Fibroblast of lung (primary cell): Measurements from ENCODE around the gene YWHAH. TPM values are rescaled to one million over a fixed set of nuclear protein-coding genes. Genes with fewer than 3 reads are reported as not detected.

Experiments used
- DNase-seq, 2 donors: peaks; one replicate each; pipeline versions ENCODE4 v3.0.0 to v3.0.0-alpha.2; 2010; ENCODE audit warnings: low read depth in 2 of 2
- H2AFZ ChIP-seq: 2 replicates; pipeline ENCODE4 v1.5.1; 2012; ENCODE audit warnings: low read length, control low read depth, inconsistent platforms
- H3K27ac ChIP-seq: 2 replicates; pipeline ENCODE4 v1.5.1; 2011; ENCODE audit warnings: low read length, control low read depth; ENCODE audit not compliant: insufficient read depth
- H3K27me3 ChIP-seq: 2 replicates; pipeline ENCODE4 v1.5.1; 2011; ENCODE audit warnings: mild to moderate bottlenecking, low read length; ENCODE audit not compliant: control insufficient read depth, insufficient read depth
- H3K36me3 ChIP-seq: 2 replicates; pipeline ENCODE4 v1.5.1; 2011; ENCODE audit warnings: low read length; ENCODE audit not compliant: control insufficient read depth, insufficient read depth
- H3K4me1 ChIP-seq: 2 replicates; pipeline ENCODE4 v1.5.1; 2011; ENCODE audit warnings: low read length; ENCODE audit not compliant: control insufficient read depth, insufficient read depth; ENCODE audit errors: extremely low read depth
- H3K4me2 ChIP-seq: 2 replicates; pipeline ENCODE4 v1.5.1; 2011; ENCODE audit warnings: low read length, control low read depth; ENCODE audit not compliant: insufficient read depth; ENCODE audit errors: extremely low read depth
- H3K4me3 ChIP-seq, 4 experiments: fragments of 200-600 bp in 1 of 4; sonication (generic) in 1 of 4; replicated peaks in 1 of 4; 2 replicates each; pipeline ENCODE4 v1.5.1; 2011 to 2016; ENCODE audit warnings: low read length in 4 of 4, low read depth in 3 of 4, mild to moderate bottlenecking in 3 of 4, control low read depth in 2 of 4, inconsistent platforms in 1 of 4, mixed read lengths in 1 of 4; ENCODE audit not compliant: insufficient read depth in 1 of 4; ENCODE audit errors: control extremely low read depth in 1 of 4
- H3K79me2 ChIP-seq: 2 replicates; pipeline ENCODE4 v1.5.1; 2012; ENCODE audit warnings: mild to moderate bottlenecking, low read length, inconsistent platforms; ENCODE audit not compliant: control insufficient read depth, insufficient read depth
- H3K9ac ChIP-seq: 2 replicates; pipeline ENCODE4 v1.5.1; 2011; ENCODE audit warnings: mild to moderate bottlenecking, low read length, control low read depth; ENCODE audit not compliant: insufficient read depth
- H3K9me3 ChIP-seq: 2 replicates; pipeline ENCODE4 v1.5.1; 2012; ENCODE audit warnings: low read depth, low read length; ENCODE audit not compliant: control insufficient read depth, insufficient read depth
- H4K20me1 ChIP-seq: 2 replicates; pipeline ENCODE4 v1.5.1; 2011; ENCODE audit warnings: low read length; ENCODE audit not compliant: control insufficient read depth, insufficient read depth; ENCODE audit errors: extremely low read depth
- EZH2 ChIP-seq: IDR thresholded peaks from 2 replicates; pipeline ENCODE4 v1.5.1; 2012; ENCODE audit warnings: low read length, control low read depth, mild to moderate bottlenecking; ENCODE audit errors: missing control alignments
- polyA plus RNA-seq, 2 donors: library from polyadenylated mRNA; depleted of rRNA in 1 of 2; stranded (reverse) in 1 of 2; unstranded in 1 of 2; fragments of >200 nt; gene quantifications; 2 replicates each; pipeline ENCODE4 v1.2.1, GENCODE V29; 2011 to 2012; ENCODE audit warnings: missing spikeins in 1 of 2
- total RNA-seq: library from RNA; depleted of rRNA; stranded (reverse); fragments of >200 nt; gene quantifications from 2 replicates; pipeline ENCODE4 v1.2.1, GENCODE V29; 2014
- TF ChIP-seq, protein P1 (sequence below), 2 donors: IDR thresholded peaks in 1 of 2; conservative IDR thresholded peaks in 1 of 2; 1 replicate in 1 of 2; 2 replicates in 1 of 2; pipeline ENCODE4 v1.5.1; 2011 to 2012; ENCODE audit warnings: low read length in 2 of 2, control low read depth in 1 of 2, inconsistent platforms in 1 of 2, low read depth in 1 of 2, mild to moderate bottlenecking in 1 of 2

YWHAH gene
- total and polyA plus RNA-seq, 2 donors (not counting 1 experiment from before 2014, with no cell fraction given), result 77.5 to 250 TPM

DNA sequence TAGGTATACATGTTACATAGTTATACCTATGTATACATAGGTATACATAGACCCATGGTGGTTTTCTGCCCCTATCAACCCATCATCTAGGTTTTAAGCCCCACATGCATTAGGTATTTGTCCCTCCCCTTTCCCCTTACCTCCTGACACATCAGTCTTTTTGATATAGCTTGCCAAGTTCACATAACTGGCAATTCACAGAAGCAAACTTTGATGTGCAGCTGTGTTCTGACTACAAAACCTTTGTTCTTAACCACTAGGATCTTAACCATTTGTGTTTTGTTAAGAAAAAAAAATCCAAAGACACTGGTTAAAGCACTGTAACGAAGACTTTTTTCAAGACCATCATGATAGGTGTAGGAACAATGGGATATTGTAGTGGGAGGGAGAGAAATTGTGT is 55.8 kb downstream of the YWHAH start:
- H2AFZ ChIP-seq, result no peak overlapping the region
- H3K27ac ChIP-seq, result no peak overlapping the region
- no peaks in the 10 kb centered on the region for H3K79me2 ChIP-seq
- H3K4me2 ChIP-seq, result no peak overlapping the region
- no peaks in the 10 kb centered on the region for H4K20me1 ChIP-seq
- H3K4me3 ChIP-seq, result no peak overlapping the region
- no peak overlapping the region for H3K9ac ChIP-seq
- no peak for DNase-seq
- no peaks in the 10 kb centered on the region for H3K27me3 ChIP-seq
- TF ChIP-seq EZH2, result no peak
- TF ChIP-seq, protein P1, sequence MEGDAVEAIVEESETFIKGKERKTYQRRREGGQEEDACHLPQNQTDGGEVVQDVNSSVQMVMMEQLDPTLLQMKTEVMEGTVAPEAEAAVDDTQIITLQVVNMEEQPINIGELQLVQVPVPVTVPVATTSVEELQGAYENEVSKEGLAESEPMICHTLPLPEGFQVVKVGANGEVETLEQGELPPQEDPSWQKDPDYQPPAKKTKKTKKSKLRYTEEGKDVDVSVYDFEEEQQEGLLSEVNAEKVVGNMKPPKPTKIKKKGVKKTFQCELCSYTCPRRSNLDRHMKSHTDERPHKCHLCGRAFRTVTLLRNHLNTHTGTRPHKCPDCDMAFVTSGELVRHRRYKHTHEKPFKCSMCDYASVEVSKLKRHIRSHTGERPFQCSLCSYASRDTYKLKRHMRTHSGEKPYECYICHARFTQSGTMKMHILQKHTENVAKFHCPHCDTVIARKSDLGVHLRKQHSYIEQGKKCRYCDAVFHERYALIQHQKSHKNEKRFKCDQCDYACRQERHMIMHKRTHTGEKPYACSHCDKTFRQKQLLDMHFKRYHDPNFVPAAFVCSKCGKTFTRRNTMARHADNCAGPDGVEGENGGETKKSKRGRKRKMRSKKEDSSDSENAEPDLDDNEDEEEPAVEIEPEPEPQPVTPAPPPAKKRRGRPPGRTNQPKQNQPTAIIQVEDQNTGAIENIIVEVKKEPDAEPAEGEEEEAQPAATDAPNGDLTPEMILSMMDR (conservative IDR thresholded peaks at IDR 0.05 in 1 of 2, IDR thresholded peaks at IDR 0.05 in 1 of 2; ENCODE audit: low read depth in 1 of 2, low read length in 2 of 2), result no peak
- H3K36me3 ChIP-seq, result no peaks in the 10 kb centered on the region
- no peaks in the 10 kb centered on the region for H3K4me1 ChIP-seq
- H3K9me3 ChIP-seq, result no peaks in the 10 kb centered on the region

DNA sequence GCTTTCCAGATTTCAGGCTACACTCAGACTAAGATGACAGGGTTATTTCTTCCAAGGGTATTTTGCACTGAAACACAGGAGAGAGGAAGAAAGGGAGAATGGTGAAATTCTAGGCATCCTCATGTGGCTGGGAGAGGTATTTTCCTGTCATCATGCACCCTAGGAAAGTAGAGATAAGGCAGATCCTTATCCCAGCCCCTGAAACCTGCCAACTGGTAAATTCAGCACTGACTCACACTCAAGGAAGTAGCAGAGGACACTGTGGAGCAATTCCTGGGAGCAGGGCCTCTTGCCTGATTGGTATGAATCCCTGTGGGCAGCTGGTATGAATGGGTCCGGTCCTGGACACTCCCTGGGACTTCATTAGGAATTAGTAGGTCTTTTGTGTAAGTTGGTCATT is 61.1 kb downstream of the YWHAH start:
- no peak overlapping the region for H2AFZ ChIP-seq
- H3K4me3 ChIP-seq, result no peak overlapping the region
- TF ChIP-seq, protein P1 (conservative IDR thresholded peaks at IDR 0.05 in 1 of 2, IDR thresholded peaks at IDR 0.05 in 1 of 2; ENCODE audit: low read depth in 1 of 2, low read length in 2 of 2), result no peak
- TF ChIP-seq EZH2, result no peak
- H3K27ac ChIP-seq, result no peak overlapping the region
- no peaks in the 10 kb centered on the region for H4K20me1 ChIP-seq
- H3K36me3 ChIP-seq, result no peaks in the 10 kb centered on the region
- H3K4me2 ChIP-seq, result no peak overlapping the region
- H3K4me1 ChIP-seq, result no peaks in the 10 kb centered on the region
- no peak overlapping the region for H3K9ac ChIP-seq
- peak; percentile 2 to 80 for DNase-seq
- H3K27me3 ChIP-seq, result no peaks in the 10 kb centered on the region
- H3K79me2 ChIP-seq, result no peaks in the 10 kb centered on the region
- no peaks in the 10 kb centered on the region for H3K9me3 ChIP-seq

Other genes with a start within 250 kb of the YWHAH start
- 14.4 and 17.3 TPM in 2 replicates for gene PRR14L, start 194.4 kb upstream of the YWHAH start, total RNA-seq
- gene PRR14L, start 194.4 kb upstream of the YWHAH start, polyA plus RNA-seq, result 14.4 and 14.7 TPM in 2 replicates
- gene DEPDC5, start 190.5 kb upstream of the YWHAH start, total RNA-seq, result 8.2 and 10.4 TPM in 2 replicates
- gene DEPDC5, start 190.5 kb upstream of the YWHAH start, polyA plus RNA-seq, result 9.8 and 10.7 TPM in 2 replicates
- gene SLC5A1, start 98.7 kb downstream of the YWHAH start, total RNA-seq, result not detected in 2 replicates
- not detected in 2 replicates for gene SLC5A1, start 98.7 kb downstream of the YWHAH start, polyA plus RNA-seq
- not detected in 2 replicates for gene C22orf42, start 214.8 kb downstream of the YWHAH start, total RNA-seq
- gene C22orf42, start 214.8 kb downstream of the YWHAH start, polyA plus RNA-seq, result not detected in 2 replicates